Stimulated activated CD4-positive, alpha-beta T cell treated with anti-CD3 and anti-CD28 coated beads, Interleukin-15, amount 100 ng/mL, for 1 hour (primary cell): ENCODE results near the gene TMEFF2.

Experiments used
- DNase-seq, 2 donors: peaks; one replicate each; pipeline ENCODE4 v3.0.0-alpha.2; 2020; ENCODE audit warnings: low read depth in 1 of 2, low spot score in 1 of 2

The TMEFF2 gene

GRCh38 chr2:192017844-192018243, 176.9 kb downstream of the TMEFF2 start:
- no peak for DNase-seq

- no peak for DNase-seq
Measured at GRCh38 chr2:192016265-192016664, 178.5 kb downstream of the TMEFF2 start.

GRCh38 chr2:192013211-192013610, 181.5 kb downstream of the TMEFF2 start:
- no peak for DNase-seq

GRCh38 chr2:192011196-192011595, 183.5 kb downstream of the TMEFF2 start:
- DNase-seq: no peak

GRCh38 chr2:192010073-192010472, 184.7 kb downstream of the TMEFF2 start:
- DNase-seq: no peak

- no peak for DNase-seq
Measured at GRCh38 chr2:192007581-192008228, 187.0 kb downstream of the TMEFF2 start.

GRCh38 chr2:192005211-192005610, 189.5 kb downstream of the TMEFF2 start:
- no peak for DNase-seq

- no peak for DNase-seq
Measured at GRCh38 chr2:192004188-192004963, 190.4 kb downstream of the TMEFF2 start.

GRCh38 chr2:192002418-192002817, 192.3 kb downstream of the TMEFF2 start:
- DNase-seq: no peak

GRCh38 chr2:192000196-192000980, 194.3 kb downstream of the TMEFF2 start:
- no peak for DNase-seq

- DNase-seq: no peak
Measured at GRCh38 chr2:191999101-191999841, 195.5 kb downstream of the TMEFF2 start.

GRCh38 chr2:191995285-191995684, 199.4 kb downstream of the TMEFF2 start:
- no peak for DNase-seq

- no peak for DNase-seq
Measured at GRCh38 chr2:191994749-191995148, 200.0 kb downstream of the TMEFF2 start.

GRCh38 chr2:191991442-191991841, 203.3 kb downstream of the TMEFF2 start:
- no peak for DNase-seq

GRCh38 chr2:191985740-191986139, 209.0 kb downstream of the TMEFF2 start:
- DNase-seq: no peak

GRCh38 chr2:191983591-191983990, 211.1 kb downstream of the TMEFF2 start:
- DNase-seq: no peak

- no peak for DNase-seq
Measured at GRCh38 chr2:191983186-191983585, 211.5 kb downstream of the TMEFF2 start.

- DNase-seq: no peak
Measured at GRCh38 chr2:191981706-191982105, 213.0 kb downstream of the TMEFF2 start.

- DNase-seq: no peak
Measured at GRCh38 chr2:191980483-191980882, 214.2 kb downstream of the TMEFF2 start.

- DNase-seq: no peak
Measured at GRCh38 chr2:191979221-191979730, 215.5 kb downstream of the TMEFF2 start.

- no peak for DNase-seq
Measured at GRCh38 chr2:191977754-191978153, 217.0 kb downstream of the TMEFF2 start.
